Smooth muscle cell (in vitro differentiated cells): ENCODE data around the gene CEBPG. TPM values are rescaled to one million over a fixed set of nuclear protein-coding genes. Genes with fewer than 3 reads are reported as not detected.

Experiments
- DNase-seq: peaks from one replicate; lab custom pipeline; 2025; ENCODE audit not compliant: unreplicated experiment; lab: John Stamatoyannopoulos, UW
- H2AFZ ChIP-seq: fragments of 200-600 bp; sonication (generic); 2 replicates; pipeline ENCODE4 v1.6.0; 2016; ENCODE audit warnings: antibody characterized with exemption, low read depth, mild to moderate bottlenecking
- H3F3A ChIP-seq: fragments of 200-600 bp; sonication (generic); 2 replicates; pipeline ENCODE4 v1.6.0; 2017; ENCODE audit warnings: antibody characterized with exemption, low read depth
- H3K27ac ChIP-seq: fragments of 200-600 bp; sonication (generic); 2 replicates; pipeline ENCODE4 v1.5.1; 2016; ENCODE audit warnings: low read depth, mild to moderate bottlenecking
- H3K27me3 ChIP-seq: fragments of 200-600 bp; sonication (generic); 2 replicates; pipeline ENCODE4 v1.6.1; 2016; ENCODE audit warnings: low read depth, mild to moderate bottlenecking
- H3K36me3 ChIP-seq: fragments of 200-600 bp; sonication (generic); 2 replicates; pipeline ENCODE4 v1.5.1; 2016; ENCODE audit warnings: low read depth
- H3K4me1 ChIP-seq: fragments of 200-600 bp; sonication (generic); 2 replicates; pipeline ENCODE4 v1.5.1; 2016; ENCODE audit warnings: low read depth
- H3K4me2 ChIP-seq: fragments of 200-600 bp; sonication (generic); 2 replicates; pipeline ENCODE4 v1.6.0; 2016; ENCODE audit warnings: mild to moderate bottlenecking
- H3K4me3 ChIP-seq: fragments of 200-600 bp; sonication (generic); 2 replicates; pipeline ENCODE4 v1.5.1; 2016; ENCODE audit warnings: mild to moderate bottlenecking
- H3K79me2 ChIP-seq: fragments of 200-600 bp; sonication (generic); 2 replicates; pipeline ENCODE4 v1.6.0; 2016; ENCODE audit warnings: low read depth, mild to moderate bottlenecking
- H3K9ac ChIP-seq: fragments of 200-600 bp; sonication (generic); 2 replicates; pipeline ENCODE4 v1.6.0; 2016; ENCODE audit warnings: low read depth
- H3K9me3 ChIP-seq: fragments of 200-600 bp; sonication (generic); replicated peaks from 2 replicates; pipeline ENCODE4 v1.5.1; 2016; ENCODE audit warnings: low read depth
- H4K20me1 ChIP-seq: fragments of 200-600 bp; sonication (generic); 2 replicates; pipeline ENCODE4 v1.6.0; 2016; ENCODE audit warnings: low read depth
- WGBS: methylation state at CpG from one replicate; pipeline ENCODE4 v1.1.7; 2016; ENCODE audit warnings: low lambda C conversion rate; 5-methylcytosine and 5-hydroxymethylcytosine counted together
- polyA plus RNA-seq: library from polyadenylated mRNA; unstranded; fragments of >200 nt; fragmentation: Nextera tagmentation; extraction: Ambion mirVana; gene quantifications from 2 replicates; pipeline ENCODE4 v1.2.1, GENCODE V29; 2016
- total RNA-seq: library from RNA; depleted of rRNA; stranded (reverse); fragments of >200 nt; gene quantifications from 2 replicates; pipeline ENCODE4 v1.2.3, GENCODE V29; 2014
- TF ChIP-seq, protein P1 (sequence below): fragments of 200-600 bp; sonication (generic); IDR thresholded peaks from 2 replicates; pipeline ENCODE4 v1.5.1; 2017; ENCODE audit warnings: borderline replicate concordance, mild to moderate bottlenecking, antibody characterized with exemption; ENCODE audit not compliant: insufficient read depth, poor library complexity, severe bottlenecking

Gene CEBPG
- total and polyA plus RNA-seq, 2 experiments from 2014 or later = 15.3 to 27.8 TPM

DNA sequence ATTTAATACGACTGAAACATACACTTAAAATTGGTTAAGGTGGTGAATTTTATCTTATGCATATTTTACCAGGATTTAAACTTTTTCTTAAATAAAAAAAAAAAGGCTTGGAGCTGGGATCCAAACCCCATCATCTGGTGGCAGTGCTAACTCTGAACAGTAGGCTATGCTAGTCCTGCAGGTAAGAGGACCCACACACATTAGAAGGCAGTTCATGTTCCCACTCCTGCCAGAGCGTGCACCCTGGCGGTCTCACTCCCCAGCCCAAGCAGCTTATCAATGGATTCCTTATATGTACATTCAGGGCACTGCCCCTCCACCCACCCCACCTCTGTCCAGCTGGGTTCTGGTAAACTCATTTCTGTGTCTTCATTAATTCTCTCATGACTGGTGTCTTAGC is 39.9 kb upstream of the CEBPG start:
- Histone ChIP-seq H3K4me1 (no peaks in the 10 kb centered on the region), H3K27me3 (no peaks in the 10 kb centered on the region), H3K79me2 (no peaks in the 10 kb centered on the region), H3K4me2 (no peak overlapping the region), H3K27ac (no peak overlapping the region), H3K4me3 (no peak overlapping the region), H4K20me1 (no peaks in the 10 kb centered on the region), H3K36me3 (no peaks in the 10 kb centered on the region), H2AFZ (no peak overlapping the region), H3K9me3 (no peaks in the 10 kb centered on the region), H3F3A (no peaks in the 10 kb centered on the region), H3K9ac (no peak overlapping the region)
- 84% methylated on average over 3 of the region's 3 CpGs for WGBS
- TF ChIP-seq, protein P1, sequence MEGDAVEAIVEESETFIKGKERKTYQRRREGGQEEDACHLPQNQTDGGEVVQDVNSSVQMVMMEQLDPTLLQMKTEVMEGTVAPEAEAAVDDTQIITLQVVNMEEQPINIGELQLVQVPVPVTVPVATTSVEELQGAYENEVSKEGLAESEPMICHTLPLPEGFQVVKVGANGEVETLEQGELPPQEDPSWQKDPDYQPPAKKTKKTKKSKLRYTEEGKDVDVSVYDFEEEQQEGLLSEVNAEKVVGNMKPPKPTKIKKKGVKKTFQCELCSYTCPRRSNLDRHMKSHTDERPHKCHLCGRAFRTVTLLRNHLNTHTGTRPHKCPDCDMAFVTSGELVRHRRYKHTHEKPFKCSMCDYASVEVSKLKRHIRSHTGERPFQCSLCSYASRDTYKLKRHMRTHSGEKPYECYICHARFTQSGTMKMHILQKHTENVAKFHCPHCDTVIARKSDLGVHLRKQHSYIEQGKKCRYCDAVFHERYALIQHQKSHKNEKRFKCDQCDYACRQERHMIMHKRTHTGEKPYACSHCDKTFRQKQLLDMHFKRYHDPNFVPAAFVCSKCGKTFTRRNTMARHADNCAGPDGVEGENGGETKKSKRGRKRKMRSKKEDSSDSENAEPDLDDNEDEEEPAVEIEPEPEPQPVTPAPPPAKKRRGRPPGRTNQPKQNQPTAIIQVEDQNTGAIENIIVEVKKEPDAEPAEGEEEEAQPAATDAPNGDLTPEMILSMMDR = no peak
- DNase-seq = no peak

DNA sequence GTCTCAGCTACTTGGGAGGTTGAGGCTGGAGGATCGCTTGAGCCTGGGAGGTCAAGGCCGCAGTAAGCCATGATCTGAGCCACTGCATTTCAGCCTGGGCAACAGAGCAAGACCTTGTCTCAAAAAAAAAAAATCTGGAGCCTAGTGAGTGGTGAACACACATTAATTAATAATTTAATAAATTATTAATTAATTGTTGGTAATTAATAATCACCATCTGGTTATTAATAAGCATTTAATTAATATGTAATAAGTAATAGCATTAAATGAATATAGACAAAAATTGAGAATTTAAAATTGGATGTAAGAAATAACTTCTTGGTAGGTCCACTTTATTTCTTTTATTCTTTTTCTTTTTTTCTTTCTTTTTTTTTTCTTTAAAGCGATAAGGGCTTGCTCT is 39.2 kb upstream of the CEBPG start:
- Histone ChIP-seq H2AFZ (no peak overlapping the region), H3K9ac (no peak overlapping the region), H3K36me3 (no peaks in the 10 kb centered on the region), H3K9me3 (no peaks in the 10 kb centered on the region), H3K27ac (no peak overlapping the region), H3K79me2 (no peaks in the 10 kb centered on the region), H3K4me2 (no peak overlapping the region), H3F3A (no peaks in the 10 kb centered on the region), H3K27me3 (no peaks in the 10 kb centered on the region), H3K4me3 (no peak overlapping the region), H3K4me1 (no peaks in the 10 kb centered on the region), H4K20me1 (no peaks in the 10 kb centered on the region)
- 93% methylated on average over 3 of the region's 3 CpGs for WGBS
- DNase-seq = no peak
- TF ChIP-seq, protein P1 = no peak

DNA sequence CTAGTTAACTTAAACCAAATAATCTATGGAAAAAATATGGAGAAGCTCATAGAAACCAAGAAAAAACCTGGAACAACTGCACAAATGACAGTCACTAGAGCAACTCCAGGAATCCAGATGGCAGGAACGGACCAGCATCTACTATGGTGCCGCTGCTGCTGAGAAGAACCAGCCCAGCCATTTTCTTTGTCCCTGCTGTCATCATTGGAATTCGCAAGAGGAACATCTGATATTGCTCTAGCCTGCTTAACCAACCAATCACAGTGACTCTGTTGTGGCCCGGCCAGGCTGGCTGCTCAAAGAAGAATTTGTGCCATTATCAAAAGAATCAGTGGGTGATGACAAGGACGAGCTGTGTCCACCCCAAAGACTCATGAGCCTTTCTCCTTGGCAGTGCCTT is 38.1 kb upstream of the CEBPG start:
- H3K9me3 ChIP-seq = no peaks in the 10 kb centered on the region
- peaks cover 4% of the 10 kb centered on the region for H3K27me3 ChIP-seq
- H3K79me2 ChIP-seq = no peaks in the 10 kb centered on the region
- DNase-seq = no peak
- no peak overlapping the region for H3K27ac ChIP-seq
- no peaks in the 10 kb centered on the region for H3F3A ChIP-seq
- H3K4me3 ChIP-seq = no peak overlapping the region
- TF ChIP-seq, protein P1 = no peak
- no peak overlapping the region for H3K4me2 ChIP-seq
- no peaks in the 10 kb centered on the region for H3K36me3 ChIP-seq
- H3K9ac ChIP-seq = no peak overlapping the region
- H3K4me1 ChIP-seq = no peaks in the 10 kb centered on the region
- no peaks in the 10 kb centered on the region for H4K20me1 ChIP-seq
- 84% methylated on average over 5 of the region's 5 CpGs for WGBS
- no peak overlapping the region for H2AFZ ChIP-seq
